AG09319 (cell line): ENCODE results near the gene PIK3R5.

Experiments
- DNase-seq: peaks from one replicate; pipeline ENCODE4 v3.0.0-alpha.2; 2010; ENCODE audit warnings: low read depth; ENCODE audit errors: extremely low read depth
- CTCF ChIP-seq: IDR thresholded peaks from 2 replicates; pipeline ENCODE4 v1.5.1; 2011; ENCODE audit warnings: low read depth, mild to moderate bottlenecking, inconsistent platforms, low read length, moderate library complexity

PIK3R5 gene

GRCh38 chr17:8900626-8901585, 64.6 kb downstream of the PIK3R5 start:
- no peak for TF ChIP-seq CTCF
- DNase-seq, result no peak

GRCh38 chr17:8900207-8900606, 65.3 kb downstream of the PIK3R5 start:
- TF ChIP-seq CTCF, result no peak
- no peak for DNase-seq

GRCh38 chr17:8898636-8899035, 66.9 kb downstream of the PIK3R5 start:
- DNase-seq, result no peak
- TF ChIP-seq CTCF, result no peak

- TF ChIP-seq CTCF, result no peak
Measured at GRCh38 chr17:8898126-8898525, 67.4 kb downstream of the PIK3R5 start.

GRCh38 chr17:8896641-8897635, 68.6 kb downstream of the PIK3R5 start:
- TF ChIP-seq CTCF, result no peak
- no peak for DNase-seq

More at GRCh38 chr17:8898126-8898525, 67.4 kb downstream of the PIK3R5 start:
- DNase-seq, result no peak

- TF ChIP-seq CTCF, result no peak
- no peak for DNase-seq
Measured at GRCh38 chr17:8896087-8896486, 69.4 kb downstream of the PIK3R5 start.
